B cell (primary cell): ENCODE data around the gene TMC7. TPM values are rescaled to one million over a fixed set of nuclear protein-coding genes. Genes with fewer than 3 reads are reported as not detected.

ENCODE experiments used
- ATAC-seq: fragments of 200-7000 bp; cut with Tn5 transposase; one replicate; pipeline ENCODE4 v1.10.0; 2021; ENCODE audit warnings: low read depth, mild to moderate bottlenecking, moderate number of reproducible peaks, moderate library complexity
- CTCF ChIA-PET: fragments of 350-600 bp; sonication (Branson Sonifier 250); formaldehyde crosslinking; loops from one replicate; lab custom pipeline; 2021; ENCODE audit warnings: antibody characterized with exemption, inconsistent platforms; lab: Charles Lee
- POLR2A ChIA-PET: fragments of 350-600 bp; sonication (Branson Sonifier 250); formaldehyde crosslinking; loops from one replicate; lab custom pipeline; 2021; ENCODE audit warnings: antibody characterized with exemption; lab: Charles Lee
- DNase-seq: peaks from one replicate; pipeline ENCODE4 v3.0.0; 2013
- H2AFZ ChIP-seq: 2 replicates; pipeline ENCODE4 v1.6.1; 2012; ENCODE audit warnings: mild to moderate bottlenecking, low read depth, low read length; ENCODE audit not compliant: insufficient read depth, poor library complexity, severe bottlenecking
- H3K27ac ChIP-seq, 2 donors: 1 replicate in 1 of 2; 2 replicates in 1 of 2; pipeline ENCODE4 v1.5.1; 2012 to 2013; ENCODE audit warnings: low read length in 2 of 2, mild to moderate bottlenecking in 2 of 2, moderate library complexity in 1 of 2
- H3K27me3 ChIP-seq, 4 experiments: fragments of 200-600 bp in 1 of 4; sonication (generic) in 1 of 4; replicated peaks in 1 of 4; 1 replicate in 2 of 4; 2 replicates in 2 of 4; pipeline versions ENCODE4 v1.6.1 to v1.7.0; 2013 to 2016; ENCODE audit warnings: low read length in 3 of 4, mild to moderate bottlenecking in 2 of 4, mixed read lengths in 1 of 4, moderate library complexity in 1 of 4; ENCODE audit not compliant: insufficient read depth in 4 of 4, control insufficient read depth in 3 of 4; ENCODE audit errors: control extremely low read depth in 1 of 4
- H3K36me3 ChIP-seq, 2 experiments: replicated peaks in 1 of 2; 1 replicate in 1 of 2; 2 replicates in 1 of 2; pipeline versions ENCODE4 v1.6.1 to v1.7.1; 2013; ENCODE audit warnings: low read length in 1 of 2; ENCODE audit not compliant: insufficient read depth in 2 of 2, control insufficient read depth in 1 of 2; ENCODE audit errors: control extremely low read depth in 1 of 2, extremely low read depth in 1 of 2
- H3K4me1 ChIP-seq, 2 donors: fragments of 200-600 bp in 1 of 2; sonication (generic) in 1 of 2; 1 replicate in 1 of 2; 2 replicates in 1 of 2; pipeline versions ENCODE4 v1.5.1 to v1.6.1; 2013 to 2017; ENCODE audit warnings: low read length in 2 of 2; ENCODE audit not compliant: control insufficient read depth in 2 of 2, insufficient read depth in 2 of 2
- H3K4me2 ChIP-seq: replicated peaks from 2 replicates; pipeline ENCODE3; 2012; ENCODE audit warnings: mild to moderate bottlenecking, low read depth, low read length; ENCODE audit not compliant: poor library complexity, severe bottlenecking
- H3K4me3 ChIP-seq, 5 experiments: fragments of 200-600 bp in 1 of 5; sonication (generic) in 1 of 5; 1 replicate in 3 of 5; 2 replicates in 2 of 5; pipeline versions ENCODE4 v1.5.1 to v1.7.0; 2011 to 2016; ENCODE audit warnings: low read length in 4 of 5, mild to moderate bottlenecking in 4 of 5, low read depth in 2 of 5, control low read depth in 1 of 5, moderate library complexity in 1 of 5; ENCODE audit not compliant: insufficient read depth in 1 of 5; ENCODE audit errors: control extremely low read depth in 1 of 5, extremely low read depth in 1 of 5
- H3K79me2 ChIP-seq: fragments of 200-600 bp; sonication (generic); one replicate; pipeline ENCODE4 v1.6.0; 2016; ENCODE audit warnings: low read length; ENCODE audit not compliant: control insufficient read depth, insufficient read depth
- H3K9ac ChIP-seq: fragments of 200-600 bp; sonication (generic); 2 replicates; pipeline ENCODE4 v1.6.1; 2017; ENCODE audit warnings: mild to moderate bottlenecking, low read length, moderate library complexity
- H3K9me3 ChIP-seq, 3 donors: one replicate each; pipeline versions ENCODE4 v1.6.1 to v1.7.1; 2013; ENCODE audit warnings: low read length in 2 of 3; ENCODE audit not compliant: control insufficient read depth in 2 of 3, insufficient read depth in 1 of 3; ENCODE audit errors: control extremely low read depth in 1 of 3
- H4K20me1 ChIP-seq: 2 replicates; pipeline ENCODE4 v1.6.0; 2012; ENCODE audit warnings: mild to moderate bottlenecking, low read length; ENCODE audit not compliant: insufficient read depth, control insufficient read depth, poor library complexity, severe bottlenecking
- H3K27ac Mint-ChIP-seq: one replicate; pipeline ENCODE4 v1.8.0; 2021; ENCODE audit warnings: mixed read lengths
- H3K27me3 Mint-ChIP-seq: one replicate; pipeline ENCODE4 v1.8.0; 2021; ENCODE audit warnings: mixed read lengths
- H3K4me1 Mint-ChIP-seq: one replicate; pipeline ENCODE4 v1.8.0; 2021; ENCODE audit warnings: mixed read lengths
- H3K4me3 Mint-ChIP-seq: one replicate; pipeline ENCODE4 v1.8.0; 2021; ENCODE audit warnings: mixed read lengths
- H3K9me3 Mint-ChIP-seq: one replicate; pipeline ENCODE4 v1.8.0; 2022; ENCODE audit warnings: mixed read lengths; ENCODE audit not compliant: insufficient read depth
- EZH2 ChIP-seq: IDR thresholded peaks from 2 replicates; pipeline ENCODE4 v1.6.1; 2012; ENCODE audit warnings: borderline replicate concordance, low read depth, mild to moderate bottlenecking, moderate library complexity, low read length; ENCODE audit not compliant: insufficient read depth, poor library complexity, severe bottlenecking
- WGBS: methylation state at CpG from one replicate; pipeline ENCODE4 v1.1.5; 2013; ENCODE audit warnings: missing lambda C conversion rate; ENCODE audit not compliant: insufficient coverage; 5-methylcytosine and 5-hydroxymethylcytosine counted together
- intact Hi-C: fragments of 100-400 bp; cut with micrococcal nuclease; formaldehyde crosslinking; loops from one replicate; pipeline ENCODE4 v1.10.0; 2022
- polyA plus RNA-seq: library from polyadenylated mRNA; depleted of rRNA; stranded (reverse); fragments of >200 nt; gene quantifications from 2 replicates; pipeline ENCODE4 v1.2.3, GENCODE V29; 2012
- total RNA-seq, 2 donors: library from RNA; stranded (reverse); fragments of 120-200 nt in 1 of 2; gene quantifications; 1 replicate in 1 of 2; 2 replicates in 1 of 2; pipeline versions ENCODE4 v1.2.3 to v1.2.4, GENCODE V29; 2013 to 2022
- TF ChIP-seq, protein P1 (sequence below): fragments of 200-600 bp; IDR thresholded peaks from one replicate; pipeline ENCODE4 v1.8.0; 2022; ENCODE audit warnings: antibody characterized with exemption, mild to moderate bottlenecking

TMC7 gene
- total and polyA plus RNA-seq, 2 donors (not counting 1 experiment from before 2014, with no cell fraction given), result not detected

DNA sequence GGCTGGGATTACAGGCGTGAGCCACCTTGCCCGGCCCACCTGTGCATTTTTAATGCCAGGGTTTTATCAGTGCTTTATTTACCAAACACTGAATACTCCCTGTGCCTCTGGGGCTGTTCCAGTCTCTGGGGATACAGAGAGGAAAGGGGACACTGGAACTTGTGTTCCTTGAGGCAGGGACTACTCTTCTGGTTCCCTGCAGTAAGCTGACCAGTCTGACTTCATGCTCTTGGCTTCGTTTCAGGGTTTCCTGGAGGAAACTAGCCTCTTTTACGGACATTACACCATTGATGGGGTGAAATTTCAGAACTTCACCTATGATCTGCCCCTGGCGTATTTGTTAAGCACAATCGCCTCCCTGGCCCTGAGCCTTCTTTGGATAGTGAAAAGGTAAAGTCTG, 46.2 kb downstream of the TMC7 start:
- no peaks in the 10 kb centered on the region for H3K9me3 Mint-ChIP-seq
- CTCF ChIA-PET, result no interaction called here
- Histone ChIP-seq H3K9me3 (no peaks in the 10 kb centered on the region), H3K79me2 (no peaks in the 10 kb centered on the region), H3K36me3 (no peaks in the 10 kb centered on the region), H2AFZ (no peak overlapping the region), H3K27ac (no peak overlapping the region), H3K9ac (no peak overlapping the region), H3K4me1 (no peaks in the 10 kb centered on the region), H4K20me1 (no peaks in the 10 kb centered on the region), H3K4me3 (no peak overlapping the region), H3K4me2 (no peak overlapping the region), H3K27me3 (peaks cover 0 to 2% (median 0%) of the 10 kb centered on the region in 4 experiments)
- ATAC-seq (no peak), DNase-seq (no peak)
- WGBS, result 83% methylated on average over 2 of the region's 6 CpGs
- intact Hi-C loops, result no loop called here
- peaks cover 4% of the 10 kb centered on the region for H3K27me3 Mint-ChIP-seq
- H3K4me3 Mint-ChIP-seq, result no peak overlapping the region
- no peaks in the 10 kb centered on the region for H3K4me1 Mint-ChIP-seq
- POLR2A ChIA-PET, result no interaction called here
- TF ChIP-seq, protein P1, sequence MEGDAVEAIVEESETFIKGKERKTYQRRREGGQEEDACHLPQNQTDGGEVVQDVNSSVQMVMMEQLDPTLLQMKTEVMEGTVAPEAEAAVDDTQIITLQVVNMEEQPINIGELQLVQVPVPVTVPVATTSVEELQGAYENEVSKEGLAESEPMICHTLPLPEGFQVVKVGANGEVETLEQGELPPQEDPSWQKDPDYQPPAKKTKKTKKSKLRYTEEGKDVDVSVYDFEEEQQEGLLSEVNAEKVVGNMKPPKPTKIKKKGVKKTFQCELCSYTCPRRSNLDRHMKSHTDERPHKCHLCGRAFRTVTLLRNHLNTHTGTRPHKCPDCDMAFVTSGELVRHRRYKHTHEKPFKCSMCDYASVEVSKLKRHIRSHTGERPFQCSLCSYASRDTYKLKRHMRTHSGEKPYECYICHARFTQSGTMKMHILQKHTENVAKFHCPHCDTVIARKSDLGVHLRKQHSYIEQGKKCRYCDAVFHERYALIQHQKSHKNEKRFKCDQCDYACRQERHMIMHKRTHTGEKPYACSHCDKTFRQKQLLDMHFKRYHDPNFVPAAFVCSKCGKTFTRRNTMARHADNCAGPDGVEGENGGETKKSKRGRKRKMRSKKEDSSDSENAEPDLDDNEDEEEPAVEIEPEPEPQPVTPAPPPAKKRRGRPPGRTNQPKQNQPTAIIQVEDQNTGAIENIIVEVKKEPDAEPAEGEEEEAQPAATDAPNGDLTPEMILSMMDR, result no peak
- TF ChIP-seq EZH2, result no peak
- H3K27ac Mint-ChIP-seq, result no peak overlapping the region

DNA sequence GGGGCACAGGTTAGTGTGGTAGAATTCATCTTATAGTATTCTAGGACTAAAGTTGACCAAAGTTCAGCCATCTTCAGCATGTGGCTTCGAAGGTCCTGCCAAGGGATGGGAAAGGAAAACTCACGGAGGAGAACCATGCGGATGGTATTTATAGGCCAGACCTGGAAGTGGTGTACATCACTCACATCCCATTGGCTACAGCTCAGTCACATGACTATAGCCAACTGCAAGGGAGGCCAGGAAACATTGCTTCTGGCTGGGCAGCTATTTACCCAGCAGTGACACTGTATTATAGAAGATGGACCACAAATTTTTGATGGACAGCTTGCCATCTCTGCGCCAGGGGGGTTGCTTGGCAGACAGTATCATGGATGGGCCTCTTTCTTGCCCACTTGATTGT, 48.0 kb downstream of the TMC7 start:
- peaks cover 3% of the 10 kb centered on the region for H3K9me3 Mint-ChIP-seq
- Histone ChIP-seq H3K4me2 (no peak overlapping the region), H3K27ac (no peak overlapping the region), H3K4me1 (no peaks in the 10 kb centered on the region), H4K20me1 (no peaks in the 10 kb centered on the region), H3K36me3 (no peaks in the 10 kb centered on the region), H2AFZ (no peak overlapping the region), H3K79me2 (no peaks in the 10 kb centered on the region), H3K9me3 (peaks cover 0 to 6% (median 0%) of the 10 kb centered on the region in 3 donors), H3K27me3 (peaks cover 0 to 2% (median 0%) of the 10 kb centered on the region in 4 experiments), H3K9ac (no peak overlapping the region), H3K4me3 (no peak overlapping the region)
- H3K27ac Mint-ChIP-seq, result no peak overlapping the region
- H3K4me3 Mint-ChIP-seq, result no peak overlapping the region
- DNase-seq (no peak), ATAC-seq (no peak)
- WGBS, result 90% methylated on average over 1 of the region's 4 CpGs
- TF ChIP-seq EZH2, result no peak
- TF ChIP-seq, protein P1, result no peak
- CTCF ChIA-PET, result interaction anchor here (0.5 kb wide), 1 partner anchor 150 kb away, joined by 3 read pairs; no protein-coding TSS in a partner anchor
- intact Hi-C loops, result no loop called here
- POLR2A ChIA-PET, result no interaction called here
- H3K27me3 Mint-ChIP-seq, result peaks cover 4% of the 10 kb centered on the region
- H3K4me1 Mint-ChIP-seq, result no peaks in the 10 kb centered on the region
